ENCODE data around the gene ZFHX2. TPM values are rescaled to one million over a fixed set of nuclear protein-coding genes. Genes with fewer than 3 reads are reported as not detected.

Gene ZFHX2
- total RNA-seq, 1 donor from 2014 or later, result 0.74 TPM

DNA sequence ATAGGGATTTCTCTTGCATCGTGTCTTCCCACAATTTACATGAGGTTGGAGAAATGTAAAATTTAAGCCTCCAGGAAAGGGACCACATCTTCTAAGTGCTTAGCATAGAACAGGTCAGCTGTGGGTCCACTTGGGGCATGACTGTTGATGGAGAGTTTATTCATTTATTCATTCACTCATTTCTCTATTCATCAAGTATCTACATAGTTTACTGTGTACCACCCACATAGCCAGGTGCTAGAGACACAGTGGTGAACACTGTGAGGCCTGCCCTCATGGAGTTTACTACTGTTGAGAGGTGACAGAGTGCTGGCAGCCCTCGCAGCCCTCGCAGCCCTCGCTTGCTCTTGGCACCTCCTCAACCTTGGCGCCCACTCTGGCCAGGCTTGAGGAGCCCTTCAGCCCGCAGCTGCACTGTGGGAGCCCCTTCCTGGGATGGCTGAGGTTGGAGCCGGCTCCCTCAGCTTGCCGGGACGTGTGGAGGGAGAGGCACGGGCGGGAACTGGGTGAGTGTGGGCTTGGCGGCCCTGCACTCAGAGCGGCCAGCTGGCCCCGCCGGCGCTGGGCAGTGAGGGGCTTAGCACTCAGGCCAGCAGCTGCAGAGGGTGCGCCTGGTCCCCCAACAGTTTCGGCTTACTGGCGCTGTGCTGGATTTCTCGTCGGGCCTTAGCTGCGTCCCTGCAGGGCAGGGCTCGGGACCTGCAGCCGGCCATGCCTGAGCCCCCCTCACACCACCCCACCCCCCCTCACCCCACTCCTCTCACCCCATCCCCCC is 28.8 kb upstream of the ZFHX2 start:
- Histone ChIP-seq H3K27me3 (peaks cover 10% of the 10 kb centered on the region), H3K36me3 (no peaks in the 10 kb centered on the region), H3K4me3 (no peak overlapping the region), H3K9me3 (no peaks in the 10 kb centered on the region), H3K4me1 (peaks cover 23% of the 10 kb centered on the region), H3K27ac (no peak overlapping the region)
- peak in 1 of 2 donors; percentile 62 for DNase-seq (ENCODE audit: extremely low spot score in 2 of 2)
- TF ChIP-seq POLR2AphosphoS5 (IDR thresholded peaks at IDR 0.05; ENCODE audit: insufficient read depth in 1 of 2, low read depth in 1 of 2), result no peak
- TF ChIP-seq, protein P1, sequence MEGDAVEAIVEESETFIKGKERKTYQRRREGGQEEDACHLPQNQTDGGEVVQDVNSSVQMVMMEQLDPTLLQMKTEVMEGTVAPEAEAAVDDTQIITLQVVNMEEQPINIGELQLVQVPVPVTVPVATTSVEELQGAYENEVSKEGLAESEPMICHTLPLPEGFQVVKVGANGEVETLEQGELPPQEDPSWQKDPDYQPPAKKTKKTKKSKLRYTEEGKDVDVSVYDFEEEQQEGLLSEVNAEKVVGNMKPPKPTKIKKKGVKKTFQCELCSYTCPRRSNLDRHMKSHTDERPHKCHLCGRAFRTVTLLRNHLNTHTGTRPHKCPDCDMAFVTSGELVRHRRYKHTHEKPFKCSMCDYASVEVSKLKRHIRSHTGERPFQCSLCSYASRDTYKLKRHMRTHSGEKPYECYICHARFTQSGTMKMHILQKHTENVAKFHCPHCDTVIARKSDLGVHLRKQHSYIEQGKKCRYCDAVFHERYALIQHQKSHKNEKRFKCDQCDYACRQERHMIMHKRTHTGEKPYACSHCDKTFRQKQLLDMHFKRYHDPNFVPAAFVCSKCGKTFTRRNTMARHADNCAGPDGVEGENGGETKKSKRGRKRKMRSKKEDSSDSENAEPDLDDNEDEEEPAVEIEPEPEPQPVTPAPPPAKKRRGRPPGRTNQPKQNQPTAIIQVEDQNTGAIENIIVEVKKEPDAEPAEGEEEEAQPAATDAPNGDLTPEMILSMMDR (IDR thresholded peaks at IDR 0.05), result no peak
- no peak for TF ChIP-seq POLR2A (IDR thresholded peaks at IDR 0.05)
- intact Hi-C loops (cut with DNase I), result no loop called here

DNA sequence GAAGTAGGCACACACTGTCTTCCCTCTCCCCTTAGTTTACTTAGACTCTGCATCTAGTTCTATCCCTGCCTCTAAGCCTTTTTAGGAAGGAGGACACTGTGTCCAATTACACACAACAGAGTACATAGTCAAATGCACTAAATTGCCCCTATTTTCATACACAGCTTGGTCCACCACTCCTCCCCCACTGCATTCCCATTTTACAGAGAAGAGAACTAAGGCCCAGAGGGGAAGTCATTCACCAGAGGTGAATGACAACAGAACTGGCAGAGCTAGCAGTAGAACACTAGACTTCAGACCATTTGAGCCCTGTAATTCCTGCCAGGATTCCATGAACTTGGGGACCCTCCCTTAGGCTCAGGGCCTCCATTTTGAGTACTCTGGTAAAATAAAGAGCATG is 28.2 kb upstream of the ZFHX2 start:
- no peaks in the 10 kb centered on the region for H3K36me3 ChIP-seq
- H3K9me3 ChIP-seq, result no peaks in the 10 kb centered on the region
- H3K4me1 ChIP-seq, result peaks cover 23% of the 10 kb centered on the region
- TF ChIP-seq POLR2AphosphoS5 (IDR thresholded peaks at IDR 0.05; ENCODE audit: insufficient read depth in 1 of 2, low read depth in 1 of 2) (no peak), POLR2A (IDR thresholded peaks at IDR 0.05) (no peak)
- TF ChIP-seq, protein P1 (IDR thresholded peaks at IDR 0.05), result no peak
- H3K27me3 ChIP-seq, result peaks cover 10% of the 10 kb centered on the region
- intact Hi-C loops (cut with DNase I), result no loop called here
- DNase-seq (ENCODE audit: extremely low spot score in 2 of 2), result peak in 1 of 2 donors; percentile 40
- no peak overlapping the region for H3K4me3 ChIP-seq
- no peak overlapping the region for H3K27ac ChIP-seq

DNA sequence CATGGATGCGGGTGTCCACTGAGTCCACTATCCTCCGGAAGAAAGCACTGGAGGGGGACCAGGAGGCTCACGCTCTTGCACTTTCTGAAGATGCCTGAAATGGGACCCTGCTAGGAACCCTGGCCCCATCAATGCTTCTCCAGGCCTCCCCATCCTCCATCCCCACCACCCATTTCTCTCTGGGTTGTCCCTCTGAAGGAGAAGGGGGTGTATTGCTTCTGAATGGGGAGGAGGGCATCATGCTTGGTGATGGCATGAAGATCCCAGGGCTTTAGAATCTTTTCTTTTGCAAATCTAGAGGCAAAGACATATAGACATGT is 27.7 kb upstream of the ZFHX2 start:
- peak in 1 of 2 donors; percentile 70 for DNase-seq (ENCODE audit: extremely low spot score in 2 of 2)

DNA sequence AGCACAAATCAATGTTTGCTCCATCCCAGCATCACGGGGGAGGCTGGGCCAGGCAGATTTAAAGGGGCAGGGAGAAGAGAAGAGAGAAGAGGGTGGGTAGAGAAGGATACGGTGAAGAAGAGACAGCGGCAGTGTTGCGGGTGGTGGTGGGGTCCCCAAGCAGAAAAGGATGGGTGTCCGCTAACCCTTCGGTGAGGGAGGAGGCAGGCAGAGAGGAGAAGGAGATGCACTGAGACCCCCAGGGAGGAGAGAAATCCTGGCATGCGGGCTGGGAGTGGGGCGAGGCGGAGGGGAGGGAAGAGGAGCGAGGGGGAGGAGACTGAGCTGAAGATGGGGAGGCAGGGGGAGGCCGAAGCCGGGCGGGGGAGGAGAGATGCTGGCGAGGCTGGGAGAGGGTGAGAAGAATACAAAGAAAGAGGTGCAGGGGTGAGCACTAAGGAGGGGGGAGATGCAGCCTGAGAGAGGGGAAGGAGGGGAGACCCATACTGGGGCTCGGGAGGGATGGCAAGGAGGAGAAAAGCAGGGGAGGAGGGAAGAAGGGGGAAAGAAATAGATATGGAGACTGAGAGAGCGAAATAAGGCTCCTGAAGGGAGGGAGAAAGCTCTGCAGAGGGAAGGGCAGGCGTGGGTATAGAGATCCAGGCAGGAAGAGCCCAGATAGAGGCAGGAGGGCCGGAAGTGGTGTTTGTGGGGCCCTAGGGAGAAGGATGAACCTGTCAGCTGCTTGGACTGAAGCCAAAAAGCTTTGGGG is 27.2 kb upstream of the ZFHX2 start, which contains the start of gene JPH4:
TSS of gene JPH4 (minus strand) at position 231 of the 751 bp plus-strand sequence. CDS start 1,337 bp downstream, outside the sequence.
- H3K36me3 ChIP-seq, result no peaks in the 10 kb centered on the region
- no peaks in the 10 kb centered on the region for H3K9me3 ChIP-seq
- intact Hi-C loops (cut with DNase I), result no loop called here
- H3K27ac ChIP-seq, result peak within 1 kb of the TSS; percentile 25
- H3K4me3 ChIP-seq, result peak within 1 kb of the TSS; percentile 38 to 61
- DNase-seq (ENCODE audit: extremely low spot score in 2 of 2), result peak in 1 of 2 donors; percentile 75
- peaks cover 23% of the 10 kb centered on the region for H3K4me1 ChIP-seq
- TF ChIP-seq, protein P1 (IDR thresholded peaks at IDR 0.05), result no peak
- peaks cover 10% of the 10 kb centered on the region for H3K27me3 ChIP-seq

More for the DNA sequence above, 27.7 kb upstream of the ZFHX2 start:
- Histone ChIP-seq H3K9me3 (no peaks in the 10 kb centered on the region), H3K4me1 (peaks cover 23% of the 10 kb centered on the region), H3K27me3 (peaks cover 10% of the 10 kb centered on the region), H3K4me3 (peak overlapping the region in 1 of 2 donors; percentile 61), H3K36me3 (no peaks in the 10 kb centered on the region), H3K27ac (peak overlapping the region; percentile 4)
- TF ChIP-seq, protein P1 (IDR thresholded peaks at IDR 0.05), result no peak
- intact Hi-C loops (cut with DNase I), result no loop called here

Data from vagina (tissue), 2 donors.